HG03039 (cell line): ENCODE results near the gene ABR.

Experiments used
- ATAC-seq: cut with Tn5 transposase; IDR thresholded peaks from one replicate; pipeline ENCODE4 v1.9.1; 2021; ENCODE audit warnings: mild to moderate bottlenecking, moderate library complexity; ENCODE audit not compliant: unreplicated experiment

The ABR gene

DNA sequence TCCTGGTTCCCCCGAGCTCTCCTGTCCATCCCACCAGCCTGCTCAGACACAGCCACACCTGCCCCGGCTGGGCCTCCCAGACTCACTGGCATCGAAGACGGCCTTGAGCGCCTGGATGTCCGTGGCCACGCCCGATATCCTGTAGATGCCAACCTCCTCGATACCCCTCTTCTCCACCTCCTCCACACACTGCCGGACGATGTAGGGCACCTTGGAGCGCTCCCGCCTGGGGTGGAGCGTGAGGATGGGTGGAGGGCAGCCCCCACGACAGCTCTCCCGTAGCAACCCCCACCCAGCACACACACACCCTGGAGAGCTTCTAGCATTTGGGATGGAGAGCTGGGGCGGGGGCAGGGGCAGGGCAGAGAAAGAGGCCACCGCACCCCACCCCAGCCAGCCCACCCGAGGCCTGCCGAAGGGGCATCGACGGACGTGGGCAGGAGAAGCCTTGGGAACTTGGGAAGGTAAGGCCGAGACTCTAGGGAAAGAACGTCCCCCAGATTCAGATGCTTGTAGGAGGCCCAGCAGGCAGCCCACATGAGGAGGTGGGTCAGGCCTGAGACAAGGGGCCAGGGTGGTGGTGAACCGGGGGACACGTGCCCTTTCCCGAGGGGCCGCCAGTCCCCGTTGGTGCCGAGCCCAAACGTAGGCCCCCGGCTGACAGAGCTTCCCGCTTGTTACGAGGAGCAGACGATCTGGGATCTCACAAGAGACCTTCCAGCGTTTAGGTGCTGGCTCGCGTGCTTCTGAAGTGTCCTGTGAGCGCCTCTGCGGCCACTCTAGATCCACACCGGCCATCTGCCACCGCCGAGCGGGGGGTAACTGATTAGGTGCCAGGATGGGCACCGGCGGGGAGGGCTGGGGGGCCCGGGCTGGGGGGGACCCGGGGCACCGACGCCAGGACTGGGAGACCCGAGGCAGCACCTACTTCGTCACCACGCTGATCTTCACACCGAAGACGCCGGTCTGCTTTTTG is 167.7 kb downstream of the ABR start:
- ATAC-seq: no peak

DNA sequence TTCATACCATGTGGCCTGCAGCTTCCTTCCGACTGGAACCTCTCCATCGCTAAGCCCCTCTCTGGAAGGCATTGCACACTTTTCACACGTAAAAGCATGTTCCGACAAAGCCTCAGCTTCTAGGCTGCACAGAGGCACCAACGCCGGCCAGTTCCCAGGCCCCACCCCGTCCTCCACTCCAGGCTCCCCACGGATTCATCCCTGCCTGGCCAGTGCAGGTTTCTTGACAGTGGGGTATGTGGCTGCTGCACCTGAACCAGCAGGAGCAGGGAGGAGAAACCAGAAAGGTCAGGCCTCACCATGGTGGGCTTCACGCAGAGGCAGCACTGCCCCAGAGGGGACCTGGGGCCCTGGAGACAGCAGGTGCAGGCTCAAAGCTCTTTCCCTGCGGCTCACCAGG is 168.6 kb downstream of the ABR start:
- ATAC-seq: no peak

GRCh38 chr17:1010586-1010985 is 169.2 kb downstream of the ABR start:
- no peak for ATAC-seq

DNA sequence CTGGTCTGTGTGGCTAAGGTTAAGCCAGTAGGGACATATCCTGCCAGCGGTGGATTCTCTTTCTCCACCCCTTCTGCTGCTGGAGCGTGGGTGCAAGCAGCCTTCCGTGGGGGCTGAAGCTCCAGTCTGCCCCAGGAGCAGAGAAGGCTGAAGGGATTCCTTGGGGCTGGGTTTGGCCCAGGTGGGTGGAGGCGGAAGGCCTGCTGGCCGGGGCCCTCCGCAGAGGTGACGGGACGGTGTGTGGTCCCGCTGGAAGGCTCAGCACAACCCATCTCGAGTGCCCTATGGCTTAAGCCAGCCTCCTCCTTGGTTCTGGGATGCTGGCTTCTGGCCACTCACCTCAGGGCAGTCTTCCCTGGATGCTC is 169.7 kb downstream of the ABR start:
- no peak for ATAC-seq

DNA sequence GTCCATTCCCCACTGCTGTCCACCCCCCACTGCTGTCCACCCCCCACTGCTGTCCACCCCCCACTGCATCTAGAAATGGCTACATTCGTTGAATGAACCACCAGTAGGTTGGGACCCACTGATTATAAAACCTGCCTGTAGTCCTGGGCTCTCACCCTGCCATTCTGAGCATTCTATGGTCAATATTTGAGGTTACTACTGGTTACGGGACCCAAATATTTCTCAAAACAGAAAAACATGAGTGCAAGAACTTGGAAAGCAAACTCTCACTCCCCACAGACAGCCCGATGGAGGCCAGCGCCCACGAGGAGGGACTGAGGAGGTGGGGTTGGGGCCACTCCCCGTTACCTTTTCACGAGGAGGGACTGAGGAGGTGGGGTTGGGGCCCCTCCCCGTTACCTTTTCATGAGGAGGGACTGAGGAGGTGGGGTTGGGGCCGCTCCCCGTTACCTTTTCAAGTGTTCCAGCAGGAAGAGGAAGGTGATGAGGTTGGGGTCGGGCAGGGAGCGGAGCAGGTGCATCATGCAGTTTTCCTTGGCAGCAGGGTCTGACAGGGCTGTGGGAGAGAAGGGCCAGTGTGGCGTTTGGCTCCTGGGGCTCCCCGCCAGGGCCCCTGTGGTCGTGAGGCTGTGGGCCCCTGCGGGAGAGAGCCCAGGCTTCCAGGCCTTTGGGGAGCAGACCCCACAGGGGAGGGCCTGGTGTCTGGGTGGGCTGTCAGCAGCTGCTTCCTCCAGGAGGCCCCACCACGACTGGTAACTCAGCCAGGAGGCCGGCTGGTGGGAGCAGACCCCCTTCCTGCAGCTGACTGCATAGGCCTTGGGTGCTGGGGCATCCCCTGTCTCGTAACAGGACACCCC is 170.3 kb downstream of the ABR start:
- no peak for ATAC-seq

GRCh38 chr17:1008008-1008761 is 171.6 kb downstream of the ABR start:
- ATAC-seq: no peak

- ATAC-seq: no peak
These were observed 172.3 kb downstream of the ABR start for GRCh38 chr17:1007310-1008007.

DNA sequence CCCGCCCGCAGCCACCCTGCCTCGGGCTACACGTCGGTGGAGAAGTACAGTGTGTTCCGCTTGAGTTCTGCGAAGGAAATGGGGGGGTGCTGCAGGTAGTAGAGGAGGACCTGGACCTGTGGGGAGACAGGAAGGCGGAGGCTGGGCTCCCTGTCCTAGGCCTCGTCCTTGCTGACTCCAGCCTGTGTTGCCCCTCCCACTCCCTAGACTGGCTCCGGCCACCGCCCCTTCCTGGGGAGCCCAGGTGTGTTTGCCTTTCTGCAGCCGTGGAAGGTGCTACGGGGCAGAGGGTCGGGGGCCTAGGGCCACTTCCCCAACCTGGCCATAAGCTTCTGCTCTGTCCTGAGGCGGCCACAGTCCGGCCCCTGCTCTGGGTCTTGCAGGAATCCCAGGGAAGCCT is 173.7 kb downstream of the ABR start:
- no peak for ATAC-seq

GRCh38 chr17:1005361-1005946 is 174.3 kb downstream of the ABR start:
- ATAC-seq: no peak

DNA sequence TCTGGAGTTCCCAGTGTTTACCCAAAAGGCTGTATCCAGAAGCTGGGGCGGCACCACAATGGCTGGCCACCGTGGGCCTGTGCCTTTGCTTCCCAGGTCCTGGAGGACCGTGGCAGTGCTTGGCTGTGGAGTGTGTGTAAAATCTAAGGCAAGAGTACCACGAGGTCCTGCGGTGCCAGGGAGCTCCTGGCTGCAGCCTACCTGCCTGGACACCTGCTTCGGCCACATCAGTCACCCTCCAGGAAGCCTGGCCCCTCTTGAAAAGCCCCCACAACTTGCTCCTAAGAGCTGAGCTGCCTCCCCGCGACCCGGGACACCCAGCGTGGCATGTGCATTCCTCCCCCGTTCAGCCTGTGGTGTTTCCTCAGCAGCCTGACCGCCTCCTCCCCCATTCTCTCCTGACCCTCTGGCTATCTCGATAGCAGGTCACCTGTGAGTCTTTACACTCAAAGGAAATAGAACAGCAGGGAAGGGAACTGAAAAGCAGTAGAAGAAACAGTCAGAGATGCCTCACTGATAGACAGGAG is 174.9 kb downstream of the ABR start:
- ATAC-seq: no peak

- no peak for ATAC-seq
These were observed 175.6 kb downstream of the ABR start for GRCh38 chr17:1003972-1004768.

- no peak for ATAC-seq
These were observed 176.2 kb downstream of the ABR start for GRCh38 chr17:1003633-1003971.

DNA sequence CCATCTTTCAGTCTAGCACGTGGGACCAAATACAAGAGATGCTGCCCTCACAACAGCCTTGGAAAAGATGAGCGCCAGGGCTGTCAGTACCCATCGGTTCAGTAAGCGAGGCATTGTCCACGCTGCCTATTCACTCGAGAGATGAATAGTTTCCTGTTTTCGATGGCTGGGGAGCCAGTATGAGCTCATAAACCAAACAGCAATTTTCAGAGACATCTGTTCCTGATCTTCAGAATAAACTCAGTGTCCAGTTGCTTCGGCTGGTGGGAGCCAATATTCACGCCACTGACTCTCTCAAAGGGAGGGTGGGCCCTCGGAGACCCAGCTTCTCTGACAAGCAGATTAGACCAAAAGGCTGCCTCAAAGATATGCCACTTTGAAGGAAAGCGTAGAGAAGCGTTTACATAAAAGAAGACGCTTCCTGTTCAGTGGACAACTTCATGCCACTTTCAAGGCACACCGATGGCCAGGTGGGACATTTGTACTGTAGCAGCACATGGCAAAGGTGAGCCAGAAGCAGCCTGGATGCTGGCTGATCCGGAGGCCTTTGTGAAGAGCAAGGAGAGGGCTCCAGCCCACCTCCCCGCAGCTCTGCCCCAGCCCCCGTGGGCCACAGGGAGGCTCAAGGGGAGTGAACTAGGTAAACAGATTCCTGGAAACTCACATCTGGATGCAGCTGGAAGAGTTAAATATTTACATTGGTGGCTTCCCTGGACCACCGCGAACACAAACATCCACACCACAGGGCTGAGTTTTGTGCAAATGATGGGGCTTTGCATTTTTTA is 176.8 kb downstream of the ABR start:
- no peak for ATAC-seq

DNA sequence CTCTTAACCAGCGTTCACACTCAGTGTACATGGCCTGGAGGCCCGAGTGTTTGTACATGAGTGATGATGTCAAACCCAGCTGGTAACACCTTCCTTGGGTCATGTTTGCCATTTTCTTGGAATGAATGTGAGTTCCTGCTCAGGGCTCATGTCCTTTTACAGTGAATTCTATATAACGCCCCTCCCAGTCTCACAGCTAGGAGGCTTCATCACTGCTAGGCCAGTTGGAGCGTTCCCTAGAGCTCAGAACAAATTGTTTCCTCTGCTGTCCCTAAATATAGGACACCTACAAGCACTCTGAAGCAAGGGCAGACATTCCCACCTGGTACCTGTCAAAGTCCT is 177.4 kb downstream of the ABR start:
- no peak for ATAC-seq

GRCh38 chr17:1001640-1002411 is 178.0 kb downstream of the ABR start:
- no peak for ATAC-seq

DNA sequence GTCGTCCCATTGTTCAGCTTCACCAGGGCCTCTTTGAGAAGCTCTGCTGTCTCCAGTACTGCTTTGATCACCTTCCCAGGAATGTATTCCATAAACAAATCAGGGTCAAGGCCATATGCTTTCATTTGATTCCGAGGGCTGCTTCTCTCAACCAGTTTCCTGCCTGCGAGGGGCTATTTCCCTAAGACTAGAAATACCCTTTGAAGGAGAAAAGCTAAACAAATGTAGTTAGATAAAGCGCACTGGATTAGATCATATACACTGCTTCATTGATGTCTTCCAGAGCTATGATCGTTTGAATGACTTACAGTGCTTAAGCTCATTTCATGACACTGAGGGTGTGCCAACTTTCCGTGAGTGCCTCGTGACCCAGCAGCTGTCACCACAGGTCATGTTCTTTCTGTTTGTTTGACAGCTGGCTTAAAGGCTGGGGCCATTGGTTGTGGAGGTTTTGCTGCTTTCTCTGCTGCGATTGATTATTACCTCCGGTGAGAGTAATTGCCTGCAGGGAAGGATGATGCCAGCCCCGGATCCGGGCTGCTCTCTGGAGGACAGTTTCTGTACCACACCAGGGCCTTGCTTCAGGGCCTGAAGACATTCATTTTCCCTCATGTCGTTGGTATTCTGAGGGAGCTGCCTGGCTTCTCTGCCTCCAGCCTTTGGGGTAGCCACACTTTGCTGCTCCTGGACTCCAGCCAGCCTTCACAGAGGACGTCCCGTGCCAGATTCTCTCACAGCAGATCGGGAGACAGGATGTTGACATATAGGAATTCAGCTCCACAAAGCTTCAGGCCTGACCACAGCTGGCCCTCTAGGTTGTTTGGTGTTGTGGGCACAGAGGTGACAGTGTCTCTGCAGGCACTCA is 179.0 kb downstream of the ABR start:
- ATAC-seq: no peak

- ATAC-seq: no peak
These were observed 181.7 kb downstream of the ABR start for GRCh38 chr17:998111-998510.
